HuH-7.5 (cell line): ENCODE measurements around the gene CLIP4.

Experiments
- DNase-seq: peaks from one replicate; pipeline ENCODE4 v3.0.0; 2011; ENCODE audit warnings: low spot score

The CLIP4 gene

GRCh38 chr2:29134933-29135332 lies 19.7 kb downstream of the CLIP4 start:
- no peak for DNase-seq

DNA sequence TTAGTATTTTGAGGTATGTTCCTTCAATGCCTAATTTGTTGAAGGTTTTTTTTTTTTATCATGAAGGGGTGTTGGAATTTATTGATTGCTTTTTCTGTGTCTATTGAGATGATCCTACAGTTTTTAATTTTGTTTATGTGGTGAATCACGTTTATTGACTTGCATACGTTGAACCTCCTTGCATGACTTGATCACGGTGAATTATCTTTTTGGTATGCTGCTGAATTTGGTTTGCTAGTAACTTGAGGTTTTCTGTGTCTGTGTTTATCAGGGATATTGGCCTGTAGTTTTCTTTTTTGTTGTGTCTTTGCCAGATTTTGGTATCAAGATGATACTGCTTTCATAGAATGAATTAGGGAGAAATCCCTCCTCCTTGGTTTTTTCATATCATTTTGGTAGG lies 23.9 kb downstream of the CLIP4 start:
- DNase-seq = no peak

- no peak for DNase-seq
These were observed 24.5 kb downstream of the CLIP4 start for GRCh38 chr2:29139731-29140130.

DNA sequence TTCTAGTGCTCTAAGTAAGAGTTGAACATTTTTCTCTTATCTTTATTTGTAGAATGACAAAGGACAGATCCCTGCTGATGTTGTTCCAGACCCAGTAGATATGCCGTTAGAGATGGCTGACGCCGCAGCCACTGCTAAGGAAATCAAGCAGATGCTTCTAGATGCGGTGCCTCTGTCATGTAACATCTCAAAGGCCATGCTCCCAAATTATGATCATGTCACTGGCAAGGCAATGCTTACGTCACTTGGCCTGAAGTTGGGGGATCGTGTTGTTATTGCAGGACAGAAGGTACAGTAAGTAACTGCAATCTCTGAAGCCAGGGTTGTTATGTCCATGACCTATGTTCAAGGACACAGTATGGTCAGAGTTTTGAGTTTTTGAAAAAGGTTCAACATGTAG lies 28.4 kb downstream of the CLIP4 start:
- no peak for DNase-seq

- DNase-seq = no peak
These were observed 31.0 kb downstream of the CLIP4 start for GRCh38 chr2:29146197-29146596.

GRCh38 chr2:29147963-29148362 lies 32.7 kb downstream of the CLIP4 start:
- DNase-seq = no peak

DNA sequence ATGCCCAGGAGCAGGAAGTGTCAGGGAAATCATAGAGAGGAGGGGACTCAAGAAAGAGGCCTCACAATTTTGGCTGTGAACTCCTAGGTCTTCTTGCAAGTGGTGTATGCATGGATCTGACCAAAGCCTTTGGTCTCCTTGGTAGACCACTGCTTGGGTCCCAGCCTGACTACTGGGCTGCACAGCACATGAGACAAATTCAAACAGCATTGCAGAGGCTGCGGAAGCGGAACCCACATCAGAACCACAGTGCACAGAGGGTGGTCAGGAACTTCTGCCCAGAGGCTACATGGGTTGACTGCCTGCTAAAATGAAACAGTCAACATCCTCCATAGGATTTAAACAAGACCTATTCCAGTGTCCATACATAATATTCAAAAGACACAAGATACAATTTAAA lies 39.4 kb downstream of the CLIP4 start:
- no peak for DNase-seq

GRCh38 chr2:29155578-29155977 lies 40.4 kb downstream of the CLIP4 start:
- DNase-seq = no peak

DNA sequence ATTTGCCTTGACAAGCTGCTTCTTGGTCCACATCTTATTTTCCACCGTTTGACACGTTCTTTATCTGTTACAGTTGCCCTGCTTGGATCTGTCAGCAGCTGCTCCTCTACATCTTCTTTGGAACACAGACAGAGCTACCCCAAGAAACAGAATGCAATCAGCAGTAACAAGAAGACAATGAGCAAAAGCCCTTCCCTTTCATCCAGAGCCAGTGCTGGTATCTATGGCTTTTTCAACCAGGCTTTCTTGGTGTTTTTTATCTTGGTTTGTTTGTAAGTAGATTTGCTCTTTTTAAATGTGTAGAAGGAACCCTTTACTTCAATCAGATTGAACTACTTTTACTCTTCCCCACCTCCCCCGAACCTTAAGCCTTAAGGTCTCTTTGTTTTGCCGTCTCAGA lies 41.9 kb downstream of the CLIP4 start:
- DNase-seq = no peak

DNA sequence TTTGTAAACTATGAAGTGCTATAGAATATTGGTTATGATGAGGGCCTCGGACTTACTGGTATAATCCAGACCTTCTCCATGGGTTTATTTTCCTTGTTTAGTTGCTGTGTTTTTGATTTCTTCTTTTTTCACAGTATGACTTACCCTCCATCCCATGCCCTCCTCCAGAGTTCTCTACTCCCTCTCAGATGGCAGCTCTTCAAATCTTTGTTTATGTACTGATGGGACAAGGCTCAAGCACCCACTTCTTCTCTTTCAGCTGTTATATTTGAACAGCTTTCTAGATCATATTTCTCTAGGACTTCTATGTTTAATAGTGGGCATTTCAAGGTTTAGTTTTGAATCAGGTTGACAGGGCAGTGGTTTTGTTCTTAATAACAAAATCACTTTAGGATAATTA lies 43.9 kb downstream of the CLIP4 start:
- no peak for DNase-seq

DNA sequence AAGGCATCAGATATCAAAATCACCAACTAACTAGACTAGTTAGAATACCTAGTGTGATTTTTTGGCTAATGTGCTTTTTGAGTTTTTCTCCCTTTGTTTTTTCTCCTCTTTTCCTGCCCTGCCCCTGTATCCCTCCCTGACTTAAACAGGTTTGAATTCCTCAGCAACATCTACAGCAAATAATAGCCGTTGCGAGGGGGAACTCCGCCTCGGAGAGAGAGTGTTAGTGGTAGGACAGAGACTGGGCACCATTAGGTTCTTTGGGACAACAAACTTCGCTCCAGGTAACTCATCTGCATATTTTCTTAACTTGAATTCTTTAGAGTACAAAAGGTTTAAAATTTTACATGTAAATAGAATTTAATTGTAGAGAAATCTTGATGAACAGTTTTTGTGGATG lies 45.0 kb downstream of the CLIP4 start:
- DNase-seq = no peak

- DNase-seq = no peak
These were observed 47.2 kb downstream of the CLIP4 start for GRCh38 chr2:29162204-29162928.

- DNase-seq = no peak
These were observed 49.1 kb downstream of the CLIP4 start for GRCh38 chr2:29164091-29164846.

GRCh38 chr2:29165362-29166241 lies 50.4 kb downstream of the CLIP4 start:
- no peak for DNase-seq

- DNase-seq = no peak
These were observed 51.2 kb downstream of the CLIP4 start for GRCh38 chr2:29166242-29167039.

- no peak for DNase-seq
These were observed 59.7 kb downstream of the CLIP4 start for GRCh38 chr2:29174937-29175336.

DNA sequence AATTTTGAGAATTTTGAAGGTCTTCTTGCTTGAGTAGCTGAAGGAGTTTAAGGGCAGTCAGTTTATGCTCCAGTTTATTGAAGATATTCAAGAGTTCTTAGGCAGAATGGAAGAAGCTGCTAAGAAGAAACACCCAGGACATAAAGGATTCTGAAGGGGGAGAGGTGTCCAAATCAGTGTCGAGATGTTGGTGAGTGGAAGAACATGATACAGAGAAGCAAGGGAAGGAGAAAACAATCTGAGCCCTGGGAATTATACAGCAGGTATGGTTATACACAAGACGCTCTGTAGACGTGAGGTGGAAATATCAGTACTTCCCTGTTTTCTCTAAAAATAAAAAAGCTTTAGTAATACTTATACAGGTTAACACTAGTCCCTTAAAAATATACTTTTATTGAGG lies 60.1 kb downstream of the CLIP4 start:
- no peak for DNase-seq

GRCh38 chr2:29182334-29182733 lies 67.1 kb downstream of the CLIP4 start:
- no peak for DNase-seq

GRCh38 chr2:29182920-29183319 lies 67.7 kb downstream of the CLIP4 start:
- DNase-seq = no peak

- no peak for DNase-seq
These were observed 69.3 kb downstream of the CLIP4 start for GRCh38 chr2:29184531-29184930.

DNA sequence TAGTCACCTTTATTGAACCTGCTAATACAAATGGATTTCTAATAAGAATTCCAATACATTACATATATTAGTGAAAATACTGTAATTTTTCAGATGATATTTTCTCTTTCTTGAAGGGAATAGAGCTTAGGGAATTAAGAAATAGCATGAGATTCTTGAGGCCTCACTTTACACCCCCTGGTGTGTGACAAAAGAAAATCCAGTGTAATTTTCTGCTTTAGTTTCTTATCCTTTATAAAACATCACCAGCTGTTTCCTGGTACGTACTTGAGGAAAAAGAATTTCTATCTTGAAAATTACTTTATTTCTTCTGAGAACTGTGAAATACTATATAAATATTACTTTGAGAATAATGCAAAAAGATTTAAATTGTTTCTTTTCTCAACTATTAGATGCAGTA lies 71.6 kb downstream of the CLIP4 start:
- no peak for DNase-seq

DNA sequence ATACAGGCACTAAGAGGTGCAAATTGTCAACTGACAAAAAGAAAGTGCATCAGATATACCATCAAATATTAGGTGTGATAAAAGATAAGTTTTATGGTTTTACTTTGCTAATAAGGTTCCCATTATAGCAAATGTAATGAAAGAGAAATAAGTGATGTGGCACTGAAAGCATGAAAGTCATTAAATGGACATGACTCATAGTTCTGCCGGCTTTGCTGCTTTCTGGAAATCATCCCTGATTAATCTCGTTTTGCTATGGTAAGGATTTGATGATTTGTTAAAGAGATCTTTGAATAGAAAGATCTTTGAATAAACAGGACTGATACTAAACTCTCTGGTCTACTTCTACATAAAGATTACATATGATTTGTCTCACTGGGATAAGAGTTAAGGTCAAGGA lies 72.7 kb downstream of the CLIP4 start:
- DNase-seq = no peak
